ENCODE data around the gene EEF1A2.

Gene EEF1A2

DNA sequence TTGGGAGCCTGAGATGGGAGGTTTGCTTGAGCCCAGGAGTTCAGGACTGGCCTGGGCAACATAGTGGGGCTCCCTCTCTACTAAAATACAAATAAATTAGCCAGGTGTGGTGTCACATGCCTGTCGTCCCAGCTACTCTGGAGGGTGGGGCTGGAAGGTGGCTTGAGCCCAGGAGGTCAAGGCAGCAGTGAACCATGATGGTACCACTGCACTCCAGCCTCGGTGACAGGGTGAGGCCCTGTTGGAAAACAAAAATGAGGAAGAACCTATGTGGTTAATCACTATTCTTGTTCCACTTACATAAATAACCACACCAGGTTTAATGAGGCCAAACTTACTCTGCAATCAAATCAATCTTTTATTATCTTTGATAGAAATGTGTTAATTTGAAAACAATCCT is 27.1 kb upstream of the EEF1A2 start:
- no peak overlapping the region for H3K27ac ChIP-seq (ENCODE audit: low read length)
- H3K36me3 ChIP-seq (replicated peaks; ENCODE audit: insufficient read depth, low read length) = no peaks in the 10 kb centered on the region
- H3F3A ChIP-seq (ENCODE audit: insufficient read depth, low read length) = peaks cover 7% of the 10 kb centered on the region
- H4K20me1 ChIP-seq (ENCODE audit: insufficient read depth, low read length) = no peaks in the 10 kb centered on the region
- H3K4me1 ChIP-seq (ENCODE audit: low read length) = no peaks in the 10 kb centered on the region
- peaks cover 14% of the 10 kb centered on the region for H3K79me2 ChIP-seq (ENCODE audit: low read length)
- no peak for TF ChIP-seq EZH2phosphoT487 (IDR thresholded peaks at IDR 0.05; ENCODE audit: low read length)
- no peak for TF ChIP-seq EZH2 (optimal IDR thresholded peaks at IDR 0.05; ENCODE audit: low read depth, low read length)
- TF ChIP-seq, protein P1, sequence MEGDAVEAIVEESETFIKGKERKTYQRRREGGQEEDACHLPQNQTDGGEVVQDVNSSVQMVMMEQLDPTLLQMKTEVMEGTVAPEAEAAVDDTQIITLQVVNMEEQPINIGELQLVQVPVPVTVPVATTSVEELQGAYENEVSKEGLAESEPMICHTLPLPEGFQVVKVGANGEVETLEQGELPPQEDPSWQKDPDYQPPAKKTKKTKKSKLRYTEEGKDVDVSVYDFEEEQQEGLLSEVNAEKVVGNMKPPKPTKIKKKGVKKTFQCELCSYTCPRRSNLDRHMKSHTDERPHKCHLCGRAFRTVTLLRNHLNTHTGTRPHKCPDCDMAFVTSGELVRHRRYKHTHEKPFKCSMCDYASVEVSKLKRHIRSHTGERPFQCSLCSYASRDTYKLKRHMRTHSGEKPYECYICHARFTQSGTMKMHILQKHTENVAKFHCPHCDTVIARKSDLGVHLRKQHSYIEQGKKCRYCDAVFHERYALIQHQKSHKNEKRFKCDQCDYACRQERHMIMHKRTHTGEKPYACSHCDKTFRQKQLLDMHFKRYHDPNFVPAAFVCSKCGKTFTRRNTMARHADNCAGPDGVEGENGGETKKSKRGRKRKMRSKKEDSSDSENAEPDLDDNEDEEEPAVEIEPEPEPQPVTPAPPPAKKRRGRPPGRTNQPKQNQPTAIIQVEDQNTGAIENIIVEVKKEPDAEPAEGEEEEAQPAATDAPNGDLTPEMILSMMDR (IDR thresholded peaks at IDR 0.05; ENCODE audit: low read length) = no peak
- no peaks in the 10 kb centered on the region for H3K9me2 ChIP-seq (replicated peaks; ENCODE audit: insufficient read depth, low read length)
- no peak overlapping the region for H3K4me2 ChIP-seq (ENCODE audit: low read depth, low read length)
- H3K27me3 ChIP-seq (replicated peaks; ENCODE audit: insufficient read depth, low read length) = peaks cover 39% of the 10 kb centered on the region
- no peak for DNase-seq
- H3K9ac ChIP-seq (ENCODE audit: low read length) = no peak overlapping the region
- H2AFZ ChIP-seq (ENCODE audit: low read length) = no peak overlapping the region
- H3K4me3 ChIP-seq (ENCODE audit: low read length) = no peak overlapping the region
- no peaks in the 10 kb centered on the region for H3K9me3 ChIP-seq (replicated peaks; ENCODE audit: insufficient read depth, low read length)

DNA sequence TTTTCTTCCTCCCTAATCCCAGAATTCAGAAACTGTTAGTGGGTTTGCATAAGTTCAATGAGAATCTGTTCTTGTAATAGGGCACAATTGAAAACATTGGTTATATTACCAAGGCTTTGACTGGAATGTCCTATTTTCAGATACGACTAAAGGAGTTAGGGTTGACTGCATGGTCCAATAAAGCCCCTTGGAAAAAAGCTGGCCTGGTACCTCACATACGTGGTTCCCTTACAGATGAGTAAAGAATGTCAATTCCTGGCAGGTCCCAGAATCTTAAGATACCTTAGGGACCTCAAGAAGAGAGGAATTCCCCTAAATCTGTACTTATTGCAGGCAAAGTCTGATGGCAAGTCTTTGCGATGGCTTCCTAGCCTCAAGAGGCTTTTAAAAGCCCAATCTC is 26.3 kb upstream of the EEF1A2 start:
- peaks cover 15% of the 10 kb centered on the region for H3K79me2 ChIP-seq (ENCODE audit: low read length)
- H3K4me3 ChIP-seq (ENCODE audit: low read length) = no peak overlapping the region
- no peaks in the 10 kb centered on the region for H3K9me2 ChIP-seq (replicated peaks; ENCODE audit: insufficient read depth, low read length)
- TF ChIP-seq, protein P1 (IDR thresholded peaks at IDR 0.05; ENCODE audit: low read length) = no peak
- no peak for TF ChIP-seq EZH2 (optimal IDR thresholded peaks at IDR 0.05; ENCODE audit: low read depth, low read length)
- peaks cover 31% of the 10 kb centered on the region for H3K27me3 ChIP-seq (replicated peaks; ENCODE audit: insufficient read depth, low read length)
- no peaks in the 10 kb centered on the region for H4K20me1 ChIP-seq (ENCODE audit: insufficient read depth, low read length)
- H2AFZ ChIP-seq (ENCODE audit: low read length) = no peak overlapping the region
- no peak overlapping the region for H3K9ac ChIP-seq (ENCODE audit: low read length)
- no peak overlapping the region for H3K4me2 ChIP-seq (ENCODE audit: low read depth, low read length)
- H3K9me3 ChIP-seq (replicated peaks; ENCODE audit: insufficient read depth, low read length) = no peaks in the 10 kb centered on the region
- H3K36me3 ChIP-seq (replicated peaks; ENCODE audit: insufficient read depth, low read length) = no peaks in the 10 kb centered on the region
- H3K4me1 ChIP-seq (ENCODE audit: low read length) = no peaks in the 10 kb centered on the region
- H3F3A ChIP-seq (ENCODE audit: insufficient read depth, low read length) = peaks cover 7% of the 10 kb centered on the region
- no peak overlapping the region for H3K27ac ChIP-seq (ENCODE audit: low read length)
- DNase-seq = no peak

DNA sequence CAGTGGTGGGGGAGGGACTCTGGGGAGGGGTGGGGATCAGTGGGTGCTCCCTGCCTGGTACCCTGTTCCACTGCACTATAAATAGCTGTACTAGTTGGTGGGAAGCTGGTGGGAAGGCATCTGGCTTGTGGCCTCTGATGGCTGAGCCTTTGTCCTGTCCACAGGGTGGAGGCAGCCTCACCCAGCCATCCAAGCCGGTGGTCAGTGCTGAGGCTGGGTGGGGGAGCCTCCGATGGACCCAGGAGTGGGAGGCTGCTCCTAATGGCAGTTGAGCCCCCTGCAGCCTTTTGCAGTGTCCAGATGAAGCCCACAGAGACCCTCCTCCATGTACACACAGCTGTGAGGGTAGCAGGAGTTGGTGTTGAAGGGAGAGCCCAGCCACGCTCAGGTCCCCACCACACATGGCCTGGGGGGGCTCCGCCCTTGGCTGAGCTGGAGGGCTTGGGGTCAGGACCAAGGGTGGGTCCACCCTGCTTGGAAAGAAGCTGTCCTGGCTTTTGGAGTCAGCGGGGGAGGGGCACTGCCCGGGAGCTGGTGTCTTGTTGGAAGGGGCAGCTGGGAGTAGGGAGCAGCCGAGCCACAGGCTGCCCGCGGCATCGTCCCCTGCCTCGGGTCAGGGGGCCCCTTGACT is 24.2 kb upstream of the EEF1A2 start:
- no peak overlapping the region for H3K9ac ChIP-seq (ENCODE audit: low read length)
- H3K4me2 ChIP-seq (ENCODE audit: low read depth, low read length) = no peak overlapping the region
- H3K79me2 ChIP-seq (ENCODE audit: low read length) = peaks cover 15% of the 10 kb centered on the region
- no peak overlapping the region for H3K4me3 ChIP-seq (ENCODE audit: low read length)
- no peaks in the 10 kb centered on the region for H4K20me1 ChIP-seq (ENCODE audit: insufficient read depth, low read length)
- peaks cover 7% of the 10 kb centered on the region; the same call in 1 of the 2 replicates for H3F3A ChIP-seq (ENCODE audit: insufficient read depth, low read length)
- no peak overlapping the region for H3K27ac ChIP-seq (ENCODE audit: low read length)
- no peak for TF ChIP-seq EZH2phosphoT487 (IDR thresholded peaks at IDR 0.05; ENCODE audit: low read length)
- TF ChIP-seq, protein P1 (IDR thresholded peaks at IDR 0.05; ENCODE audit: low read length) = no peak
- no peak for TF ChIP-seq EZH2 (optimal IDR thresholded peaks at IDR 0.05; ENCODE audit: low read depth, low read length)
- no peaks in the 10 kb centered on the region for H3K36me3 ChIP-seq (replicated peaks; ENCODE audit: insufficient read depth, low read length)
- no peak overlapping the region for H2AFZ ChIP-seq (ENCODE audit: low read length)
- no peaks in the 10 kb centered on the region for H3K9me3 ChIP-seq (replicated peaks; ENCODE audit: insufficient read depth, low read length)
- 0 out of 2 replicates have a peak, but pooled peaks cover 4% of the 10 kb centered on the region for H3K4me1 ChIP-seq (ENCODE audit: low read length)
- peaks cover 30% of the 10 kb centered on the region for H3K27me3 ChIP-seq (replicated peaks; ENCODE audit: insufficient read depth, low read length)
- DNase-seq = no peak
- no peaks in the 10 kb centered on the region for H3K9me2 ChIP-seq (replicated peaks; ENCODE audit: insufficient read depth, low read length)

All from MM.1S (cell line).